Heart left ventricle (tissue), 13 donors: ENCODE results near the gene TMEM132D.

Source experiments
- POLR2A ChIP-seq, 2 donors: fragments of 450-650 bp; IDR thresholded peaks; one replicate each; pipeline ENCODE4 v1.6.1; 2017; ENCODE audit warnings: antibody characterized with exemption in 2 of 2, mild to moderate bottlenecking in 2 of 2, moderate library complexity in 2 of 2
- TF ChIP-seq, protein P1 (sequence below), 12 donors: fragments of 200-600 bp; sonication (generic) in 4 of 12; IDR thresholded peaks; one replicate each; pipeline versions ENCODE4 v1.5.0 to v1.8.0; 2018 to 2022; ENCODE audit warnings: antibody characterized with exemption in 12 of 12, mild to moderate bottlenecking in 5 of 12
- donor health status: ischemic (EF 13 %, LVEDD 7.1; RV severe dilation, severe dysfunction).
- donor health status: DM: no; HTN: yes; CAD: no.
- donor health status: DM: no; HTN: no; CAD: no.
- donor health status: ischemic (EF 25% LVEDD 6.9; RV normal size, moderate dysfunction).
- donor health status: ischemic (EF 25% LVEDD 5.7; RV mildly dilated, moderate dysfunction).
- donor health status: ischemic (EF 35%, LVEDD 5.7; RV mildly dilated, moderate dysfunction).
- donor health status: nonischemic (EF 11% LVEDD 7.7; RV severe dilation, severe dysfunction).
- donor health status: DM: yes; HTN: yes; CAD: no.
- donor health status: PGD.
- donor health status: ischemic (EF 29% LVEDD 5.4; RV normal size, mild dysfunction).
- donor health status: nonischemic (EF 23%, LVEDD 6.1; RV moderate dilation, normal function).

DNA sequence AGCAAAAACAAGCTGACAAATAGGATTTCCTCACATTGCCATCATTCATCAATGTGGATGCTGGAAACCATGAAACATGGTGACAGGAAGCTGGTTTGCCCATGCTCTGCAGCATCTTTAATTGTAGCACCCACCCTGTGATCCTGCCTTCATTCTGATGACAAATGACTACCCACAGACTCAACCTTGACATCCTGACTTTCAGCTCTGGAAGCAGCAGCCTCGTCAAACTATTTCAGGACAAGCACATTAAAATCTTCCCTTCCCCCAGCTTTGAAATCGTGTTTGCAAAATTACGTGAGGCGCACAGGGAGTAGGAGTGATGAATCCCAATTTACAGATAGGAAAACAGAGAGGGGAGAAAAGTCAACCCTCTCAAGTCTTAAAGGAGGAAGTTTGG is 765.0 kb downstream of the TMEM132D start:
- TF ChIP-seq, protein P1, sequence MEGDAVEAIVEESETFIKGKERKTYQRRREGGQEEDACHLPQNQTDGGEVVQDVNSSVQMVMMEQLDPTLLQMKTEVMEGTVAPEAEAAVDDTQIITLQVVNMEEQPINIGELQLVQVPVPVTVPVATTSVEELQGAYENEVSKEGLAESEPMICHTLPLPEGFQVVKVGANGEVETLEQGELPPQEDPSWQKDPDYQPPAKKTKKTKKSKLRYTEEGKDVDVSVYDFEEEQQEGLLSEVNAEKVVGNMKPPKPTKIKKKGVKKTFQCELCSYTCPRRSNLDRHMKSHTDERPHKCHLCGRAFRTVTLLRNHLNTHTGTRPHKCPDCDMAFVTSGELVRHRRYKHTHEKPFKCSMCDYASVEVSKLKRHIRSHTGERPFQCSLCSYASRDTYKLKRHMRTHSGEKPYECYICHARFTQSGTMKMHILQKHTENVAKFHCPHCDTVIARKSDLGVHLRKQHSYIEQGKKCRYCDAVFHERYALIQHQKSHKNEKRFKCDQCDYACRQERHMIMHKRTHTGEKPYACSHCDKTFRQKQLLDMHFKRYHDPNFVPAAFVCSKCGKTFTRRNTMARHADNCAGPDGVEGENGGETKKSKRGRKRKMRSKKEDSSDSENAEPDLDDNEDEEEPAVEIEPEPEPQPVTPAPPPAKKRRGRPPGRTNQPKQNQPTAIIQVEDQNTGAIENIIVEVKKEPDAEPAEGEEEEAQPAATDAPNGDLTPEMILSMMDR (IDR thresholded peaks at IDR 0.05) = no peak
- no peak for TF ChIP-seq POLR2A (IDR thresholded peaks at IDR 0.05)
